GOT3 (cell line): Measurements from ENCODE around the gene AZU1.
"Not testable (repeated sequence)": the region's sequence is repeated elsewhere in the genome, so short reads cannot be mapped to it uniquely, and the experiment has no call there.

Source experiments
- DNase-seq: peaks from one replicate; lab custom pipeline; 2025; ENCODE audit warnings: mixed read lengths; lab: John Stamatoyannopoulos, UW

The AZU1 gene

DNA sequence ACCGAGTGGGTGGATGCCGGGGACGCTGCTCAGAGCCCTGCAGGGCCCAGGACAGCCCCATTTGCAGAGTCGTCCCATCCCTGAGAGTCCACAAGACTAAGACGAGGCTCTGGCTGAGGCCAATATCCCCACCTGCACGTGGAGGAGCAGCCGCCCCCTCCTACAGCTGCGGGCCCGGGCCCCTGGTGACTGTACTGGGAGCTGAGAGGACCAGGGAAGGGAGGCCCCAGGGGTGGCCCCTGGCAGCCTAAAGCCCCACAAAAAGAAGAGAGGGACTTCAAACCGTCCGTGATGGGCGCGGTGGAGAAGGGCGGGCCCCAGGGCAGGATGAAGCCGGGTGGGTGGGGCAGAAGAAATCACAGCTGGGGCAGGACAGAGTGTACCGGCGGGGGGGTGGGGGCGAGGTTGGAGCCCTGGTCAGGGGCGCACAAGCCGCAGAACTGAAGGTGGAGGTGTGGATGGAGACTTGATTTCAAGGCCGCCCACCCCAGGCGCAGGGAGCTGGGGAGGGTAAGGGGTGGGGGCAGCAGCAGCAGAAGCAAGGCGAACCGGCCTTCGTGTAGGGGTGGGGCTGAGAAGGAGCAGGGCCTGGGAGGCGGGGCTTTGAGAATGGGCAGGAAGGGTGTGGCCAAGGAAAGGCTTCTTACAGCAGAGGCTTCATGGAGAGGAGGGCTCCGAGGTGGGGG, 44.8 kb downstream of the AZU1 start:
- no peak for DNase-seq

DNA sequence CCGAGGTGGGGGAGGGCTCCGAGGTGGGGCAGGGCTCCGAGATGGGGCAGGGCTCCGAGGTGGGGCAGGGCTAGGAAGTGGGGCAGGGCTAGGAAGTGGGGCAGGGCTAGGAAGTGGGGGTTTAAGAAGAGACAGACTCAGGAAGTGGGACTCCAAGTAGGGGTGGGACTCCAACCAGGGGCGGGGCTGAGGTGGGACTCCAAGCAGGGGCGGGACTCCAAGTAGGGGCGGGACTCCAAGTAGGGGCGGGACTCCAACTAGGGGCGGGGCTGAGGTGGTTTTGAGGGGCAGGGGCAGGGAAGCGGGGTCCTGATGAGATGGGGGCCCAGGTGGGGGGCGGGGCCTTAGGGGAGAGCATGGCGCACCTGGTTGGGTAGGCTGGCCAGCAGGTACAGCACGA, 45.4 kb downstream of the AZU1 start:
- DNase-seq: no peak

DNA sequence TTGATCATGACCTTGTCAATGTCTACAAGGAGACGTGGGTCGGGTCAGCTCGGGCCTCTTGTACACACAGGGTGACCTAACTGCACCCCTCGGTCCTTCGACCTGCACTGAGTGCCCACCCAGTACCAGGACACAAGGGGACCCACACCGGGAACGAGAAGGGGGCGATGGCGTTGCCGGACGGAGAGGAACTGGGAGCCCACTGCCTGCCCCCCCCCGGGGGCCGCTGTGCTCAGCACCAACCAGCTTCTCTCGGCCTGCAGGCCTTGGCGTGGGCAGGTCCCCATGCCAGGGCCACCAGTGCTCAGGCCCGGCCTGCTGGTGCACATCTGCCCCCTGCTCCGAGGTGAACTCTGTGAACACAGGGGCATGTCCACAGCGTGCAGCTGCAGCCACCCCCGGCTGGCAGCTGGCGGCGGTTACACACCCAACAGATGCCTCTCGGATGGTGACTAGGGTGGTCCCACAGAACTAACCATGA, 46.0 kb downstream of the AZU1 start:
- no peak for DNase-seq

DNA sequence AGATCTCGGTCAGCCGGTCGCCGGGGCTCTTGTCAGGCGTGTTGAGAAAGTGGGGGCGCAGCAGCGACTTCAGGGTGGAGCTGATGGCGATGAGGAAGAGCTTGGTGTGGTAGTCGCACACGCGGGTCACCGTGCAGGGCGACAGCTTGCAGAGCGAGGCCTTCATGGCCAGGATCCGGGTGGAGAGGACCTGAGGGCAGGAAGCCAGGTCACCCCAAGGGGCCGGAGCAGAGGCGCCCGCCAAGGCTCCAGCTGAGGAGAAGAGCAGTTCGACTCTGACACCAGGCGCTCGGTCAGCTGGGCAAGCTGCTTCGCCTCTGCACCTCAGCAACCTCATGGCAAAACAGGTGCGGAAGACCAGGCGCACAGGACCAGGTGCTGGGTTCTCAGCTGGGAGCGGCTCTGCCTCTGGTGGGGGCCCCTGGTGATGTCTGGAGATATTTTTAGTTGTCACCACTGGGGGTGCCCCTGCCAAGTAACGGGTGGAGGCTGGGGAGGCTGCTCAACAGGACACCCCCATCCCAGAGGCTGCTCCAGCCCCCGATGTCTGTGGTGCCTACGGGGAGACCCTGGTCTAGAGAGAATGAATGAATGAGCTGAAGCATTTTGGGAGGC, 47.7 kb downstream of the AZU1 start:
- DNase-seq: no peak

DNA sequence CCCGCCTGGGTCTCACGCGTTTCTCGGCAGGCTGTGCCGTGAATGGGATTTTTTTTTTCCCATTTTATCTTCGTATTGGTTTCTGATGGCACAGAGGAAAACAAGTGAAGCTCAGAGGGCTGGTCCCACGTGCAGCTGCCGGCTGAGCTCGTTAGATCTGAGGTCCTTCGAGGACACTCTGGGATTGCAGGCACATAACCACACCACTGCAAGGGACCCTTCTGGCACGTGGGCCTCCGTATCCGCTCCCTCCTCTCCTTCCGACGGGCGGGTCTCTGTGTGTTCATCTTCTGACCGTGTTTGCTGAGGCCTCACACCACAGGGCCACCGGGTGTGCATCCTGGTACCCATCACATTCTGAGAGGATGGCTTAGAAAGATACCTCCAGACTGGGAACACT, 48.5 kb downstream of the AZU1 start:
- no peak for DNase-seq

DNA sequence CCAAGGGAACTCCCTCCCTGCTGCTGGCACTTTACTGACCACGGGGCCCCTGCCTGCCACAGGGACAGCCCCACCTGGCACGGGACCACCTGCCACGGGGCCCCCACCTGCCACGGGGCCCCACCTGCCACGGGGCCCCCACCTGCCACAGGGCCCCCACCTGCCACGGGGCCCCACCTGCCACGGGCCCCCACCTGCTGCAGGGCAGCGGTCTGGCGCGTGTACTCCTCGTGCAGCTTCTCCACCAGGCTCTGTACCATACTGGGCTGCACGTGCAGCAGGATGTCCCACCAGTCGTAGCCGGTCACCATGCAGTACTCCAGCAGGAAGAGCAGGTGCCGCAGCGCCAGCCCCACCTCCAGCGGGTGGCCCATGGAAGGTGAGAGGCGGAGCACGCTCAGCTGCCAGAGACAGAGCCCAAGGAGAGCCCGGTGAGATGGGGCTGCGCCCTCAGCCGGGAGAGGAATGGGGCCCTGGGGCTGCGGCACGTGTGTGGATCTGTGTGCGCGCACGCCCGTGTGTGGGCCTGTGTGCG, 49.2 kb downstream of the AZU1 start:
- no peak for DNase-seq

DNA sequence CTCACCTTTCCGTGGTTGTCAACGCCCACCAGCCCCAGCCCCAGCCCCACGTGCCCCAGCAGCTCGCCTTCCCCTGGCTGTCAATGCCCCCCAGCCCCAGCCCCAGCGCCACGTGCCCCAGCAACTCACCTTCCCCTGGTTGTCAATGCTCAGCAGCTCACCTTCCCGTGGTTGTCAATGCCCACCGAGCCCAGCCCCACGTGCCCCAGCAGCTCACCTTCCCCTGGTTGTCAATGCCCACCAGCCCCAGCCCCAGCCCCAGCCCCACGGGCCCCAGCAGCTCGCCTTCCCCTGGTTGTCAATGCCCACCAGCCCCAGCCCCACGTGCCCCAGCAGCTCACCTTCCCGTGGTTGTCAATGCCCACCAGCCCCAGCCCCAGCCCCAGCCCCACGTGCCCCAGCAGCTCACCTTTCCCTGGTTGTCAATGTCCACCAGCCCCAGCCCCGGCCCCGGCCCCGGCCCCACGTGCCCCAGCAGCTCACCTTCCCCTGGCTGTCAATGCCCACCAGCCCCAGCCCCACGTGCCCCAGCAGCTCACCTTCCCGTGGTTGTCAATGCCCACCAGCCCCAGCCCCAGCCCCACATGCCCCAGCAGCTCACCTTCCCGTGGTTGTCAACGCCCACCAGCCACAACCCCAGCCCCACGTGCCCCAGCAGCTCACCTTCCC, 50.5 kb downstream of the AZU1 start:
- DNase-seq: not testable (repeated sequence)

DNA sequence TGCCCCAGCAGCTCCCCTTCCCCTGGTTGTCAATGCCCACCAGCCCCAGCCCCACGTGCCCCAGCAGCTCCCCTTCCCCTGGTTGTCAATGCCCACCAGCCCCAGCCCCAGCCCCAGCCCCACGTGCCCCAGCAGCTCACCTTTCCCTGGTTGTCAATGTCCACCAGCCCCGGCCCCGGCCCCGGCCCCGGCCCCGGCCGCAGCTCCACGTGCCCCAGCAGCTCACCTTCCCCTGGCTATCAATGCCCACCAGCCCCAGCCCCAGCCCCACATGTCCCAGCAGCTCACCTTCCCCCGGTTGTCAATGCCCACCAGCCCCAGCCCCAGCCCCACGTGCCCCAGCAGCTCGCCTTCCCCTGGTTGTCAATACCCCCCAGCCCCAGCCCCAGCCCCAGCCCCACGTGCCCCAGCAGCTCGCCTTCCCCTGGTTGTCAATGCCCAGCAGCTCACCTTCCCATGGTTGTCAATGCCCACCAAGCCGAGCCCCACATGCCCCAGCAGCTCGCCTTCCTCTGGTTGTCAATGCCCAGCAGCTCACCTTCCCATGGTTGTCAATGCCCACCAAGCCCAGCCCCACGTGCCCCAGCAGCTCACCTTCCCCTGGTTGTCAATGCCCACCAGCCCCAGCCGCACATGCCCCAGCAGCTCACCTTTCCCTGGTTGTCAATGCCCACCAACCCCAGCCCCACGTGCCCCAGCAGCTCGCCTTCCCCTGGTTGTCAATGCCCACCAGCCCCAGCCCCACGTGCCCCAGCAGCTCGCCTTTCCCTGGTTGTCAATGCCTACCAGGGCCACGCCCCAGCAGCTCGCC, 51.3 kb downstream of the AZU1 start:
- DNase-seq: not testable (repeated sequence)

DNA sequence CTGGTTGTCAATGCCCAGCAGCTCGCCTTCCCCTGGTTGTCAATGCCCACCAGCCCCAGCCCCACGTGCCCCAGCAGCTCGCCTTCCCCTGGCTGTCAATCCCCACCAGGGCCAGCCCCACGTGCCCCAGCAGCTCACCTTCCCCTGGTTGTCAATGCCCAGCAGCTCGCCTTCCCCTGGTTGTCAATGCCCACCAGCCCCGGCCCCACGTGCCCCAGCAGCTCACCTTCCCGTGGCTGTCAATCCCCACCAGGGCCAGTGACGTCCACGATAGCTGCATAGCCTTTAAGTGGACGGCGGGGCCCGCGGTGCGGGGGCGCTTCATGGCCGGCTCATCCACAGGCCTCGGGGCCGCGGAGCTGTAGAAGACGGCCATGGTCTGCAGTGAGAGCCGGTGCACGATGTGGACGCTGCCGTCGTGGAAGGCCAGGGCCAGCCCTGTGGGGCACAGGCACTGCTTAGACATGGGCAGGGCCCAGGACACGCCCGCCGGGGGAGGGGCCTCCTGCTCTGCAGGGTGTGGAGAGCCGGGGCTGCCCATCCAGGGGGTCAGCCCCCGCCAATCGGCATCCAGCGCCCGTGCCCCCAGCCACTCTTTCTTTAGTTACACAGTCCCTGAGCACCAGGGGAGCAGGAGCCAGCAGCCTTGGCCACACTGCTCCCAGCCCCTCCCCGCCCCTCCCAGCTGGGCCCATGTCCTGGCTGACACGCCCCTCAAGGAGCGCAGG, 52.2 kb downstream of the AZU1 start:
- DNase-seq: no peak
